Urothelium cell line (cell line): ENCODE measurements around the gene FRMD4B.

ENCODE experiments used
- DNase-seq: peaks from one replicate; pipeline ENCODE4 v3.0.0; 2011; ENCODE audit warnings: low spot score, mixed read lengths
- FAIRE-seq: peaks from 2 replicates; lab custom pipeline; 2011; peaks lifted over from hg19 to GRCh38; lab: Jason Lieb, UNC

The FRMD4B gene

DNA sequence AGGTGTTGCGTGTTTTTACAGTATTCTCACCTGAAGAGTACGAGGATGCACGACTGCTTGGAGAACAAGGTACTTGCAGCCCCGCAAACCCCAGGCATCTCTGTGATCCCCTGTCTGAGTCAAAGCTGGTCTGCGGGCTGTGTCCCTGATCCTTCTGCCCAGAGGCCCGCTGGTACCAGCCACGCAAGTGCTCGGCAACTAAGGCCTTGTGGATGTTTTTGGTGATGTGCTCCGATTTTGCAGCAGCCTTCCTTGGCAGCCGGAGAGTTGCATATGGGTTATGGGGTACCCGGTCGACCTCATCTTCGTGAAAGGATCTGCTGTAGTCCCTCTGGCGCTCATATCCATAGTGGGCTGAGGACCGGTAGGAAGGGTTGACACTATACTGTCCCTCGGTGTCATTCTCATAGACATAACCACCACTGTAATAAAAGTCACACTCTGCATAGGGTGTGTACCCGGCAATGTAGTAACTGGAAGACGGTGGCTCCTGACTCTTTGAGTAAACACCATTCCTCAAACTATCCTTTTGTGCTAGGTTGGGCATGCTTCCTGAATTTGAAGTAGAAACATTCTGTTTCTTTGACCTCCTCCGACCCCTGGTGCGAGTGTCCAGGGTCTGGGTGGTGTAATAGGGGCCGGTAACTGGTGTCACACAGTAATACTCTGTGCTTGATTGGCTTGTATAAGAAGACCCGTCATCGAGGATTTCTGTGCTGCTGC is 204.9 kb downstream of the FRMD4B start:
- DNase-seq (no peak), FAIRE-seq (peak; percentile 44)

GRCh38 chr3:69179740-69180372 is 206.0 kb downstream of the FRMD4B start:
- FAIRE-seq (no peak), DNase-seq (no peak)

DNA sequence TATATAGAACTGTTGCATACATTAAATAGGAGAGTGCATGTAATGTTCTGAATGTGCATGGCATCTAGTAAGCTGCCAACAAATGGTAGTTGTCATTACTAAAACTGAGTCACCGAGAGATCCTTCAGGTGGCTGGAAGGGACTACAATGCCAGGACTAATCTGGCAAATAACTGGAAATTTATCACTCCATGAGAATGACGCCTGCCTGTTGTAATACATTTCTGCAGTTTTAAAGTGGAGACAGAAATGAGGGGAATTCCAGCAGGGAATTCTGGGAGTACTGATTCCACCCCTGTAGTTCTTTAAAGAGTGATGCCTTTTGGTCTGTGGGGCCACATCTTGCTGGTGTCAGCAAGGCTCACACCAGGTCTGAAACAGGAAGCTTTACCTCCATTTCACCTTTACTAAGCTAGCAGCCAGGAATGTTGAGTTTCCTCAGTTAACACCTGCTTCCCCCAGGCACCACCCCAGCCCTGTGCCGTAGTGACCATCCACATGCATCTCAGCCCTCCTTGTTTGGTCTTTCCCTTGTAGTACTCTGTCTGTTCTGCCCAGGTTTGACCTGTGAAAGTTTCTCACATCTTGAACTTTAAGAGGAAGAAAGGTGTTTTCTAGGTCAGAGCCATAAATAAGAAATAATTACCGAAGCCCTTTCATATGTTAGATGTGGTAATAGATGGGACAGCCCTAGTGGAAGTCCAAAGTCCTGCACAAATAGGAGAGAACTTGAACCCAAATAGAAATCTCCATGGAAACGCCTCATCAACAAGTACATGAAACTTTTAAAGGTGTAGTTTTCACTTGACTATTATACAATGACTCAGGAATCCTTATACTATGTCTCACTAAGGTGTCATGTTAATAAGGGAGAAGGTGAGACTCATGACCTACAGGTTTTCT is 206.8 kb downstream of the FRMD4B start:
- FAIRE-seq (no peak), DNase-seq (no peak)

DNA sequence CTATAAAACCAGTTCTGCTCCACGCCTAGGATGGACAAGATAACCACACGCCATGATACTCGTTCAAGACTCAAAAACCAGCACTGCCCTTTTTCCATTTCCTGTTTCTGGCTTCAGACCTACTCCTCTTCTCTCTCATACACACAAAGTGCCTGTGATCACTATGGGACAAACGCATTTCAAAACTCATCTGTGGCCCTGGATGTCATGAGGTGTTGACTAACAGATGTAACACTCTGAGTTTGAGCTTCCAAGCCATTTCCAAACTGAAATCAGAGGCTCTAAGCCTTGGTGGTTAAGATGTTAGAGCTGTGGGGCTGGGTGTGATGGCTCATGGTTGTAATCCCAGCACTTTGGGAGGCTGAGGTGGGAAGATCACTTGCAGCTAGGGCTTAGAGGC is 207.8 kb downstream of the FRMD4B start:
- FAIRE-seq (no peak), DNase-seq (no peak)

DNA sequence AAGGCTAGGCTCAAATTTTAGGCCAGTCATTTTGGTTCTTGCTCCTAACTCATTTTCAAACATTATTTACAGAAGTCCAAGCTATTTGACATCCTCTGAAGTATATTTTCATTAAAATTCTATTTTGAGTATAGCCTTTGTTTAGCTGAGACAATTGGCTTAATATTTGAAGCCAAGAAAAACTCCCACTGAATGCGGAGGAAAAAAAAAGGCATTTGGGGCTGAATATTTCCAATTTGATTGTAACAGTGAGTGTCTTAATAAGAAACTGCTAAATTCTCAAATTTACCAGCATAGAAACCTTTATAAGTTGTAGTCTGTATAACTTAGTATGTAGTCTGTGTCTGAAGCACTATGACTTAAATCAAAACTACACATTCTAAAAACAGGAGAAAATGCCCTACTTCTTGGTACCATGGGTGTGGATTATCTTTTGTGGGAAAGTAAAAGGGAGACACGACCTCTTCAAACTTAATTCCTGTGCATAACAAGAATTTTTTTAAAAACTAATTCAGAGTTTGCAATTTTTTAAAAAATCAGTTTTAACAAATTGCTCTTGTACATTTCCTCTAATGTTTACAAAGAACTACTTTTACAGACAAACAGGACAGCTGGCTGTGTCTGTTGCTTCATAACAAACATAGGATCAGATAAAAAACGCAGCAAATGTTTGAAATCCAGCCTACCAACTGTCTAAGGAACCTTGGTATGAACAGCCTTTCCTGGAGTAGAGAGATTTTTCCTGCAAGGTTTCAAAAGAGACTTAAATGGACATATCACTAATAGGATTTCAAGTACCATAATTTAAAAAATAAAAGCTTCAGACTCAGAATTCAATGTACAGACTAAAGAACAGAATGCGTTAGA is 210.8 kb downstream of the FRMD4B start:
- no peak for FAIRE-seq
- no peak for DNase-seq

GRCh38 chr3:69174445-69174844 is 211.4 kb downstream of the FRMD4B start:
- FAIRE-seq (no peak), DNase-seq (no peak)

- FAIRE-seq (no peak), DNase-seq (no peak)
Observed at GRCh38 chr3:69172058-69172457, 213.8 kb downstream of the FRMD4B start.

GRCh38 chr3:69166446-69166845 is 219.4 kb downstream of the FRMD4B start:
- FAIRE-seq (no peak), DNase-seq (no peak)

GRCh38 chr3:69165744-69166143 is 220.1 kb downstream of the FRMD4B start:
- no peak for FAIRE-seq

DNA sequence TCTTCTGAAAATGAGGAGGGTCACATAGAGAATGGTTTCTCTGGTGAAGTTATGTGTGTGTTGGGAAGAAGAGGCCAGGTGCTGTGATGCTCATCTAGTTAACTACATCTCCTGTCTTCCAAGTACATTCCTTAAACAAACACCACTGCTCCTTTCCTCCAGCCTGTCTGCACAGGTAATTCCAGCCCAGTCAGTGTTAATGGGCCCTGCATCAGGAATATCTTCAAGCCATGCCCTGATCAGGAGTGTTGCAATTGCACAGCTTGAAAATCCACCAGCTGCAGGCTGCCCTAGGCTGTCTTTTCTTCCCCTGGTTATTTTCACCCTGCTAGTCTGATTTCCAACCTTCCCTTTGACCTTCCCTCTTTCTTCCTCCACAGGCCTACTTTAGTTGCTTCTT is 221.6 kb downstream of the FRMD4B start:
- DNase-seq: no peak
- FAIRE-seq: no peak

More at GRCh38 chr3:69165744-69166143, 220.1 kb downstream of the FRMD4B start:
- no peak for DNase-seq

GRCh38 chr3:69162308-69162980 is 223.4 kb downstream of the FRMD4B start:
- FAIRE-seq (no peak), DNase-seq (no peak)

DNA sequence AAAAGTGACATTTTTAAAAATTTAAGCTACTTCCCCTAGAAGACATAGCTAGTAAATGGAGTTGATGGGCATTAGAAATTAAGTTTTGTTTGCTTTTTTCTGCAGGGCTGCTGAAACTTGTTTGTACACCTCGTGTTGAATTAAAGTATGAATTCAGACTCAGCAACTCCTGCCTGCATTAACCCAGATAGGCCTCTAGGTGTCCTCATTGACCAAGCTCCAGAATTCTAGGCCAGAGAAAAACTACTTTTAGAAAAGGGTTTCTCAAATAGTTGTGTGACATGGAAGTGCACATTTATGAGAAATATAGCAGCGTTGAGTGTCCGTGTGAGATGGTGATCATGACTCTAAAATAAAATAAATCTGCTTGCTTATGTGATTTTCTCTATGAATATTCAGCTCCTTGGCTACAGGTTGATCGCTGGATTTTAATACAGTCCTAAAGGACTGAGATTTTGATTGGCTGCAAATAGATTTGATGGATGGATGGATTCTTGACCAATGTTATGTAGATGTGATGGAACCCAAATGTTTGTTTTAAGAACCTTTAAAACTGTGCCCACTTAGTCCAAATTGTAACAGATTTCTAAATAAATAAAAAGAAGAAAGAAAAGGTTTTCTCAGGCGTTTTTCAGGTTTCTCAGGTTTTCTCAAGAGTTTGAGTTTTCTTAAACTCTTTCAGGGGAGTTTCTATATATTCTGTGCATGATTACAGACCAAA is 224.1 kb downstream of the FRMD4B start:
- FAIRE-seq (no peak), DNase-seq (peak; percentile 61)

- DNase-seq: no peak
- FAIRE-seq: no peak
Observed at GRCh38 chr3:69160525-69160924, 225.4 kb downstream of the FRMD4B start.

DNA sequence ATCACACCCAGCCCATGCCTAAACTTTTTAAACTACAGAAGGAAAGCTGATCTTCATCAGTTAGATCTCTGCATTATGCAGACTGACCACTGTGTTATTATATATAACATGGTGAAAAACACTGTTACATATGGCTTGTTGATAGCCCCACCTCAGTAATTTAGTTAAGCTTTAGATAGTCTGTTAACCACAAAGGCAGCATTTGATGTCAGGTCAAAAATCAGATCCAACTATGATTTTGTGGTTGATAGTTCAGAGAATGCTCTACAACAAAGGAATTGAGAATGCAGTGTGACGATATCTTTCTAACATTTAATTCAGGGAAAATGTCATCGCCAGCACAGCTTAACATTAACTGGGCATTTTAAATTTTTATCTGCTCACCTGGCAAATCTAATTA is 225.8 kb downstream of the FRMD4B start:
- DNase-seq (no peak), FAIRE-seq (no peak)

DNA sequence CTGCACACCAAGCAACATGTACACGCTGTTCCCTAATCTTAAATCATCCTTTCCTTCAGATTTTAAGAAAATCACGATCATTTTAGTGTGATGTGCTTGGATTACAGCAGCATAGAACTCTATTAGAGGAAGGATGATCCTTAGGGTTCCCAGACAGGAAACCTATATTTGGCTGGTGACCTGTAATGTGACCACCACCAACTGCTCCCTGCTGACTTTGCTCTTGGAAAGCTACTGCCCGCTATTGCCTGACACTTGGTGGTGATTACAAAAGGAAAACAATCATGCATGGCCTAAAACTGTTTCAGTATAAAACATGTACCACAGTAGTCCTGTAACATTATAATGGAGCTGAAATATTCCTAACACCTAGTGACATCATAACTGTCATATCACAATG is 236.3 kb downstream of the FRMD4B start:
- FAIRE-seq: no peak

DNA sequence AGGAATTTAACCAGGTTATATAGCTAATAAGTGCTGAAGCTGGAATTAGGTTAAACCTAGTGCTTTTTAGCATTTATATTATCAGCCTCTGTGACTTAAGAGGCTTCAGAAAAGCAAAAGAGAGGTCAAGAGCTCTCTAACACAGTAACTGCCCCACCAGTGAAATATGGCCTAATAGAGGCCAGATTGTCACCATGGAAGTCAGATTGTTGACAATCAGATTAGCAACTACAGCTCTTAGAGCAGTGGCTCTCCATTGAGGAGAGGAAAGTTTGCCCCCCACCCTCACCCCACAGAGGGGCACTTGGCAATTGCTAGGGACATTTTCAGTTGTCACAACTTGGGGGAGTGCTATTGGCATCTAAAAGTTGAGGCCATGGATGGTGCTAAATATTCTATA is 240.2 kb downstream of the FRMD4B start:
- FAIRE-seq: no peak

More for the DNA sequence above, 236.3 kb downstream of the FRMD4B start:
- no peak for DNase-seq

DNA sequence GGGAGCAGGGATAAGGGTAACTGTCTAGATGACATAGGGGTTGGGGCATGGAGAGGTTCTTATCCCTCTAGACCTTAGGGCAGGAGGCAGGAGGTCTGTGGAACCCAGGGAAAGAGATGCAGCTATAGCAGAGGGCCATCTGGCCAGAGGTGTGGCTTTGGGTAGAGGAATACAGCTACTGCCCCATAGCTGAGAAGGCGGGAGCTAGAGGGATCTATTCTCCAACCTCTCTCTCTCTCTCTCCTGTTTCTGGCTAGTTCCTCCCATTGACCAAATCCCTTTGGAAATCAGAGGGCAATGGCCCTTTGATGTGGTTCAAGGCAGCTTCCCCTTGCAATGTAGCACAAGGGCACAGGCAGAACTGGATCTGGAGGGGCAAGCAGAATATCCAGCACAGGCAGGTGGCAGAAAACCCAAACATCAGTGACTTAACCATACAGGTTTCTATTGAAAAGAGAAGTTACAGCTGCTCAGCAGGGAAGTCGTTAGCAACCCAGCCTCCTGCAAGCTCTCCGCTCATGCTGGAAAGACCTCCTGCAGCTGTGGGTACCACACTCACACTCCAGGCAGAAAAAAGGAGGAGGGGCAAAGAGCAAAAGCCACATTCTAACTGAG is 241.2 kb downstream of the FRMD4B start:
- FAIRE-seq: no peak

More for the DNA sequence above, 240.2 kb downstream of the FRMD4B start:
- no peak for DNase-seq

GRCh38 chr3:69143612-69144011 is 242.3 kb downstream of the FRMD4B start:
- FAIRE-seq (no peak), DNase-seq (peak; percentile 39)

More for the DNA sequence above, 241.2 kb downstream of the FRMD4B start:
- no peak for DNase-seq
